Lower lobe of right lung (tissue), 2 donors: Measurements from ENCODE around the gene IL6ST. TPM values are rescaled to one million over a fixed set of nuclear protein-coding genes. Genes with fewer than 3 reads are reported as not detected.

ENCODE experiments used
- ATAC-seq, 2 donors: fragments of 200-7000 bp; cut with Tn5 transposase; one replicate each; pipeline ENCODE4 v1.9.1; 2020 to 2022; ENCODE audit warnings: mild to moderate bottlenecking in 2 of 2, moderate library complexity in 2 of 2
- DNase-seq: peaks from one replicate; pipeline ENCODE4 v3.0.0-alpha.2; 2020
- H3K27ac ChIP-seq: fragments of 200-600 bp; one replicate; pipeline ENCODE4 v1.8.0; 2022
- H3K27me3 ChIP-seq: fragments of 200-600 bp; one replicate; pipeline ENCODE4 v1.8.0; 2022; ENCODE audit warnings: low read depth
- H3K36me3 ChIP-seq: fragments of 200-600 bp; one replicate; pipeline ENCODE4 v1.8.0; 2022; ENCODE audit warnings: mild to moderate bottlenecking
- H3K4me1 ChIP-seq: fragments of 200-600 bp; one replicate; pipeline ENCODE4 v1.8.0; 2022
- H3K4me3 ChIP-seq: fragments of 200-600 bp; one replicate; pipeline ENCODE4 v1.8.0; 2022; ENCODE audit warnings: mild to moderate bottlenecking
- H3K9me3 ChIP-seq: fragments of 200-600 bp; one replicate; pipeline ENCODE4 v1.8.0; 2022
- CTCF ChIP-seq: fragments of 200-600 bp; IDR thresholded peaks from one replicate; pipeline ENCODE4 v1.8.0; 2022; ENCODE audit warnings: antibody characterized with exemption, mild to moderate bottlenecking
- intact Hi-C: fragments of 100-400 bp; cut with DNase I; formaldehyde crosslinking; loops from one replicate; pipeline ENCODE4 v1.11.0; 2022
- total RNA-seq: library from RNA; stranded (reverse); fragmentation: NEBNext Ultra II Directional; extraction: Animal tissue kit (Norgen Biotek cat#: 25700); gene quantifications from one replicate; pipeline ENCODE4 v1.2.1, GENCODE V29; 2021
- donor health status: DM: no; HTN: yes; CAD: no; lungs with severe emphysema.

IL6ST gene
- total RNA-seq, 1 donor from 2014 or later, result 353 TPM

- no peak for TF ChIP-seq CTCF
- Histone ChIP-seq H3K4me1 (peaks cover 10% of the 10 kb centered on the region), H3K27me3 (no peaks in the 10 kb centered on the region), H3K4me3 (no peak overlapping the region), H3K36me3 (no peaks in the 10 kb centered on the region), H3K9me3 (no peaks in the 10 kb centered on the region), H3K27ac (no peak overlapping the region)
- intact Hi-C loops, result no loop called here
- DNase-seq, result no peak
- ATAC-seq, result no peak
Observed at GRCh38 chr5:55907927-55908326, 86.8 kb downstream of the IL6ST start.

DNA sequence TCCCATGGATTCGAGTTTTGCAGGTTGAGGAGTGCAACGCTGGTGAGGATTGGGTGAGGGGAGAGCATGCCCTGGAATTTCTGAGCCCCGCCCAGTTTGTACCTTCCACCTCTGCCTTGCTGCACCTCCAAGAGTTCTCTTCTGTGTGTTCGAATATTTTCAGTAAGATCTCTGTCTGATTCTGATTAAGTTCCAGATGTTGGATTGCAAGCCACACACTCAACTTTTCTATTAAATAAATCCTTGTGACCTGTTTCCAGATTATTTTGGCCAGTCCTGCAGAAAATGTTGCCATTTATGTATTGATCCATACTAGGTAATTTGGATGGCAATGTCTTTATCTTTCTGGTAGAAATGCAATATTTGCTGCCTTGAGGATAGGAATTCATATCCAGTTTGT, 89.5 kb downstream of the IL6ST start:
- no peaks in the 10 kb centered on the region for H3K9me3 ChIP-seq
- intact Hi-C loops, result no loop called here

GRCh38 chr5:55904152-55904551, 90.6 kb downstream of the IL6ST start:
- DNase-seq (no peak), ATAC-seq (no peak)
- Histone ChIP-seq H3K9me3 (no peaks in the 10 kb centered on the region), H3K27me3 (no peaks in the 10 kb centered on the region), H3K27ac (no peak overlapping the region), H3K4me1 (peaks cover 10% of the 10 kb centered on the region), H3K4me3 (no peak overlapping the region), H3K36me3 (no peaks in the 10 kb centered on the region)
- TF ChIP-seq CTCF, result no peak
- intact Hi-C loops, result no loop called here

More for the DNA sequence above, 89.5 kb downstream of the IL6ST start:
- DNase-seq (no peak), ATAC-seq (no peak)
- Histone ChIP-seq H3K4me3 (no peak overlapping the region), H3K27me3 (no peaks in the 10 kb centered on the region), H3K4me1 (peaks cover 10% of the 10 kb centered on the region), H3K36me3 (no peaks in the 10 kb centered on the region), H3K27ac (no peak overlapping the region)
- no peak for TF ChIP-seq CTCF

- ATAC-seq, result peak; percentile 50 to 71
- H3K27ac ChIP-seq, result no peak overlapping the region
- DNase-seq, result no peak
- no peaks in the 10 kb centered on the region for H3K36me3 ChIP-seq
- no peaks in the 10 kb centered on the region for H3K9me3 ChIP-seq
- peaks cover 10% of the 10 kb centered on the region for H3K4me1 ChIP-seq
- H3K4me3 ChIP-seq, result no peak overlapping the region
- no peaks in the 10 kb centered on the region for H3K27me3 ChIP-seq
- TF ChIP-seq CTCF, result no peak
- intact Hi-C loops, result no loop called here
Observed at GRCh38 chr5:55903121-55903701, 91.6 kb downstream of the IL6ST start.

GRCh38 chr5:55902696-55903095, 92.1 kb downstream of the IL6ST start:
- DNase-seq, result no peak
- H3K27ac ChIP-seq, result no peak overlapping the region
- no peaks in the 10 kb centered on the region for H3K9me3 ChIP-seq
- no peak for ATAC-seq
- no peak for TF ChIP-seq CTCF
- H3K4me1 ChIP-seq, result peaks cover 10% of the 10 kb centered on the region
- no peaks in the 10 kb centered on the region for H3K36me3 ChIP-seq
- intact Hi-C loops, result no loop called here
- no peak overlapping the region for H3K4me3 ChIP-seq
- H3K27me3 ChIP-seq, result no peaks in the 10 kb centered on the region

GRCh38 chr5:55900776-55901175, 94.0 kb downstream of the IL6ST start:
- intact Hi-C loops, result no loop called here
- no peak for TF ChIP-seq CTCF
- no peaks in the 10 kb centered on the region for H3K9me3 ChIP-seq
- DNase-seq (no peak), ATAC-seq (no peak)
- no peak overlapping the region for H3K4me3 ChIP-seq
- H3K36me3 ChIP-seq, result no peaks in the 10 kb centered on the region
- H3K4me1 ChIP-seq, result peaks cover 10% of the 10 kb centered on the region
- H3K27ac ChIP-seq, result no peak overlapping the region
- H3K27me3 ChIP-seq, result no peaks in the 10 kb centered on the region
